Central memory CD8-positive, alpha-beta T cell (primary cell): ENCODE results near the gene STK11.

Source experiments
- ATAC-seq: fragments of 150-1000 bp; cut with Tn5 transposase; replicated peaks from 2 replicates; pipeline ENCODE4 v1.10.0; 2022; ENCODE audit warnings: mild to moderate bottlenecking, moderate FRiP score, moderate number of reproducible peaks; ENCODE audit not compliant: poor library complexity, severe bottlenecking; ENCODE audit errors: extremely low read depth
- DNase-seq, 2 donors: peaks; one replicate each; pipeline ENCODE4 v3.0.0; 2021; ENCODE audit warnings: low spot score in 2 of 2
- H3K27ac Mint-ChIP-seq: one replicate; pipeline ENCODE4 v1.8.0; 2022; ENCODE audit warnings: low read depth, mild to moderate bottlenecking, moderate library complexity, mixed read lengths
- H3K27me3 Mint-ChIP-seq: one replicate; pipeline ENCODE4 v1.8.0; 2022; ENCODE audit warnings: mixed read lengths
- H3K36me3 Mint-ChIP-seq: one replicate; pipeline ENCODE4 v1.8.0; 2022; ENCODE audit warnings: mild to moderate bottlenecking, moderate library complexity, mixed read lengths; ENCODE audit not compliant: insufficient read depth
- H3K4me1 Mint-ChIP-seq: one replicate; pipeline ENCODE4 v1.8.0; 2022; ENCODE audit warnings: mixed read lengths
- H3K4me3 Mint-ChIP-seq: one replicate; pipeline ENCODE4 v1.8.0; 2022; ENCODE audit warnings: mild to moderate bottlenecking, moderate library complexity, mixed read lengths
- H3K9me3 Mint-ChIP-seq: one replicate; pipeline ENCODE4 v1.8.0; 2022; ENCODE audit warnings: mixed read lengths

Gene STK11

GRCh38 chr19:1252221-1252820 is 46.7 kb downstream of the STK11 start:
- H3K36me3 Mint-ChIP-seq: peaks cover 67% of the 10 kb centered on the region
- peaks cover 15% of the 10 kb centered on the region for H3K4me1 Mint-ChIP-seq
- H3K27ac Mint-ChIP-seq: peak overlapping the region; percentile 93
- ATAC-seq: peak; percentile 6
- H3K27me3 Mint-ChIP-seq: no peaks in the 10 kb centered on the region
- no peaks in the 10 kb centered on the region for H3K9me3 Mint-ChIP-seq
- peak overlapping the region; percentile 94 for H3K4me3 Mint-ChIP-seq
- peak; percentile 53 to 69 for DNase-seq

- DNase-seq (peak; percentile 57 to 80), ATAC-seq (peak; percentile 31)
- Mint-ChIP-seq H3K36me3 (peaks cover 73% of the 10 kb centered on the region), H3K4me3 (peak overlapping the region; percentile 94), H3K27me3 (no peaks in the 10 kb centered on the region), H3K9me3 (no peaks in the 10 kb centered on the region), H3K27ac (peak overlapping the region; percentile 93), H3K4me1 (peaks cover 21% of the 10 kb centered on the region)
Observed at GRCh38 chr19:1252821-1253513, 47.4 kb downstream of the STK11 start.

- Mint-ChIP-seq H3K4me1 (peaks cover 25% of the 10 kb centered on the region), H3K4me3 (peak overlapping the region; percentile 94), H3K9me3 (no peaks in the 10 kb centered on the region), H3K36me3 (peaks cover 77% of the 10 kb centered on the region), H3K27me3 (no peaks in the 10 kb centered on the region), H3K27ac (peak overlapping the region; percentile 93)
- DNase-seq: no peak
- ATAC-seq: no peak
Observed at GRCh38 chr19:1253514-1254080, 48.0 kb downstream of the STK11 start.

GRCh38 chr19:1254081-1254527 is 48.5 kb downstream of the STK11 start:
- DNase-seq (no peak), ATAC-seq (no peak)
- Mint-ChIP-seq H3K9me3 (no peaks in the 10 kb centered on the region), H3K4me3 (peak overlapping the region; percentile 50), H3K36me3 (peaks cover 79% of the 10 kb centered on the region), H3K4me1 (peaks cover 29% of the 10 kb centered on the region), H3K27me3 (no peaks in the 10 kb centered on the region), H3K27ac (no peak overlapping the region)

GRCh38 chr19:1254530-1255185 is 49.1 kb downstream of the STK11 start:
- Mint-ChIP-seq H3K4me3 (peak overlapping the region; percentile 50), H3K27ac (peak overlapping the region; percentile 44), H3K4me1 (peaks cover 35% of the 10 kb centered on the region), H3K27me3 (no peaks in the 10 kb centered on the region), H3K9me3 (no peaks in the 10 kb centered on the region), H3K36me3 (peaks cover 83% of the 10 kb centered on the region)
- no peak for ATAC-seq
- no peak for DNase-seq

GRCh38 chr19:1255186-1256161 is 49.9 kb downstream of the STK11 start:
- Mint-ChIP-seq H3K4me3 (peak overlapping the region; percentile 50), H3K36me3 (peaks cover 85% of the 10 kb centered on the region), H3K27me3 (no peaks in the 10 kb centered on the region), H3K9me3 (no peaks in the 10 kb centered on the region), H3K27ac (peak overlapping the region; percentile 44), H3K4me1 (peaks cover 39% of the 10 kb centered on the region)
- DNase-seq: no peak
- no peak for ATAC-seq

GRCh38 chr19:1256646-1257474 is 51.3 kb downstream of the STK11 start:
- H3K27ac Mint-ChIP-seq: peak overlapping the region; percentile 100
- ATAC-seq: no peak

GRCh38 chr19:1257475-1258162 is 52.0 kb downstream of the STK11 start:
- DNase-seq (no peak), ATAC-seq (no peak)
- Mint-ChIP-seq H3K36me3 (peaks cover 77% of the 10 kb centered on the region), H3K4me3 (peak overlapping the region; percentile 95), H3K9me3 (no peaks in the 10 kb centered on the region), H3K27ac (peak overlapping the region; percentile 100), H3K27me3 (no peaks in the 10 kb centered on the region), H3K4me1 (peaks cover 45% of the 10 kb centered on the region)

More at GRCh38 chr19:1256646-1257474, 51.3 kb downstream of the STK11 start:
- no peaks in the 10 kb centered on the region for H3K9me3 Mint-ChIP-seq
- no peak for DNase-seq
- peak overlapping the region; percentile 95 for H3K4me3 Mint-ChIP-seq
- H3K36me3 Mint-ChIP-seq: peaks cover 85% of the 10 kb centered on the region
- peaks cover 41% of the 10 kb centered on the region for H3K4me1 Mint-ChIP-seq
- no peaks in the 10 kb centered on the region for H3K27me3 Mint-ChIP-seq

- H3K27me3 Mint-ChIP-seq: no peaks in the 10 kb centered on the region
- DNase-seq (no peak), ATAC-seq (no peak)
- H3K9me3 Mint-ChIP-seq: no peaks in the 10 kb centered on the region
- H3K4me1 Mint-ChIP-seq: peaks cover 50% of the 10 kb centered on the region
- peaks cover 73% of the 10 kb centered on the region for H3K36me3 Mint-ChIP-seq
- peak overlapping the region; percentile 95 for H3K4me3 Mint-ChIP-seq
- H3K27ac Mint-ChIP-seq: peak overlapping the region; percentile 100
Observed at GRCh38 chr19:1258163-1258492, 52.5 kb downstream of the STK11 start.

GRCh38 chr19:1258707-1259205 is 53.2 kb downstream of the STK11 start:
- Mint-ChIP-seq H3K27me3 (no peaks in the 10 kb centered on the region), H3K9me3 (no peaks in the 10 kb centered on the region), H3K4me1 (peaks cover 48% of the 10 kb centered on the region), H3K27ac (peak overlapping the region; percentile 100), H3K36me3 (peaks cover 67% of the 10 kb centered on the region), H3K4me3 (peak overlapping the region; percentile 95)
- no peak for DNase-seq
- ATAC-seq: peak; percentile 5
